GM19438 (cell line): ENCODE results near the gene PTPRN2.

Experiments used
- ATAC-seq: cut with Tn5 transposase; IDR thresholded peaks from one replicate; pipeline ENCODE4 v1.9.1; 2021; ENCODE audit warnings: low read depth; ENCODE audit not compliant: unreplicated experiment

PTPRN2 gene

GRCh38 chr7:157775021-157775559, 812.5 kb downstream of the PTPRN2 start:
- ATAC-seq = no peak

- no peak for ATAC-seq
Observed at GRCh38 chr7:157774495-157774894, 813.1 kb downstream of the PTPRN2 start.

GRCh38 chr7:157773361-157773760, 814.3 kb downstream of the PTPRN2 start:
- no peak for ATAC-seq

- no peak for ATAC-seq
Observed at GRCh38 chr7:157772486-157773130, 815.0 kb downstream of the PTPRN2 start.

GRCh38 chr7:157771689-157772088, 815.9 kb downstream of the PTPRN2 start:
- ATAC-seq = no peak

GRCh38 chr7:157770716-157771320, 816.8 kb downstream of the PTPRN2 start:
- ATAC-seq = no peak

- ATAC-seq = no peak
Observed at GRCh38 chr7:157769526-157770215, 818.0 kb downstream of the PTPRN2 start.

GRCh38 chr7:157769086-157769485, 818.5 kb downstream of the PTPRN2 start:
- ATAC-seq = no peak

GRCh38 chr7:157768198-157768597, 819.4 kb downstream of the PTPRN2 start:
- no peak for ATAC-seq

- ATAC-seq = no peak
Observed at GRCh38 chr7:157767506-157768197, 820.0 kb downstream of the PTPRN2 start.

- no peak for ATAC-seq
Observed at GRCh38 chr7:157766098-157766497, 821.5 kb downstream of the PTPRN2 start.

GRCh38 chr7:157764946-157765537, 822.6 kb downstream of the PTPRN2 start:
- ATAC-seq = no peak

- no peak for ATAC-seq
Observed at GRCh38 chr7:157764193-157764592, 823.4 kb downstream of the PTPRN2 start.

GRCh38 chr7:157763279-157764000, 824.2 kb downstream of the PTPRN2 start:
- no peak for ATAC-seq

GRCh38 chr7:157762824-157763223, 824.8 kb downstream of the PTPRN2 start:
- no peak for ATAC-seq

- no peak for ATAC-seq
Observed at GRCh38 chr7:157760004-157760730, 827.5 kb downstream of the PTPRN2 start.

- ATAC-seq = no peak
Observed at GRCh38 chr7:157759246-157759805, 828.3 kb downstream of the PTPRN2 start.

GRCh38 chr7:157758468-157759245, 829.0 kb downstream of the PTPRN2 start:
- no peak for ATAC-seq
